ENCODE measurements around the gene P4HA1.

DNA sequence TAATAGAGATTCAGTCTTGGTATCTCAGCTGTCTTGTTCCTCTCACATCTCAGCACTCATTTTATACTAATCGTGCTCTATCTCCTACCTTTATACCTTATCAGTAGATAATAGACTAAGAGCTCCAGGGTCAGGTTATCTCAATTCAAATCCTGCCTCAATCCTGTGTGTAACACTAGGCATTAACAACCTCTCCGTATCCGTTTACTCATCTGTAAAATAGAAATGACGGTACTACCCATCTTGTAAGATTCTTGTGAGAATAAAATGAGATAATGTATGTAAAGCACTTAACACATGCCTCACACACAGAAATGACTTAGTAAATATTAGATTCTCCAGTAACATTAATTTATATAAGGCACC, 622 bp upstream of the P4HA1 start:
- TF ChIP-seq, protein P1, sequence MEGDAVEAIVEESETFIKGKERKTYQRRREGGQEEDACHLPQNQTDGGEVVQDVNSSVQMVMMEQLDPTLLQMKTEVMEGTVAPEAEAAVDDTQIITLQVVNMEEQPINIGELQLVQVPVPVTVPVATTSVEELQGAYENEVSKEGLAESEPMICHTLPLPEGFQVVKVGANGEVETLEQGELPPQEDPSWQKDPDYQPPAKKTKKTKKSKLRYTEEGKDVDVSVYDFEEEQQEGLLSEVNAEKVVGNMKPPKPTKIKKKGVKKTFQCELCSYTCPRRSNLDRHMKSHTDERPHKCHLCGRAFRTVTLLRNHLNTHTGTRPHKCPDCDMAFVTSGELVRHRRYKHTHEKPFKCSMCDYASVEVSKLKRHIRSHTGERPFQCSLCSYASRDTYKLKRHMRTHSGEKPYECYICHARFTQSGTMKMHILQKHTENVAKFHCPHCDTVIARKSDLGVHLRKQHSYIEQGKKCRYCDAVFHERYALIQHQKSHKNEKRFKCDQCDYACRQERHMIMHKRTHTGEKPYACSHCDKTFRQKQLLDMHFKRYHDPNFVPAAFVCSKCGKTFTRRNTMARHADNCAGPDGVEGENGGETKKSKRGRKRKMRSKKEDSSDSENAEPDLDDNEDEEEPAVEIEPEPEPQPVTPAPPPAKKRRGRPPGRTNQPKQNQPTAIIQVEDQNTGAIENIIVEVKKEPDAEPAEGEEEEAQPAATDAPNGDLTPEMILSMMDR (conservative IDR thresholded peaks at IDR 0.05; ENCODE audit: low read length), result no peak
- no peak for TF ChIP-seq EZH2phosphoT487 (IDR thresholded peaks at IDR 0.05; ENCODE audit: borderline replicate concordance, low read depth, low read length)

Data from OCI-LY7 (cell line).